AG10803 (cell line): ENCODE results near the gene CLCNKA.
A peak's percentile ranks its signal among the peaks of the same experiment; 100 is the strongest.

ENCODE experiments used
- DNase-seq: peaks from one replicate; pipeline ENCODE4 v3.0.0; 2010; ENCODE audit warnings: low read depth
- H3K4me3 ChIP-seq: 2 replicates; pipeline ENCODE4 v1.5.1; 2011; ENCODE audit warnings: mild to moderate bottlenecking, low read length, control low read depth
- TF ChIP-seq, protein P1 (sequence below): conservative IDR thresholded peaks from 2 replicates; pipeline ENCODE4 v1.5.1; 2011; ENCODE audit warnings: mild to moderate bottlenecking, low read length, control low read depth, inconsistent platforms

CLCNKA gene

DNA sequence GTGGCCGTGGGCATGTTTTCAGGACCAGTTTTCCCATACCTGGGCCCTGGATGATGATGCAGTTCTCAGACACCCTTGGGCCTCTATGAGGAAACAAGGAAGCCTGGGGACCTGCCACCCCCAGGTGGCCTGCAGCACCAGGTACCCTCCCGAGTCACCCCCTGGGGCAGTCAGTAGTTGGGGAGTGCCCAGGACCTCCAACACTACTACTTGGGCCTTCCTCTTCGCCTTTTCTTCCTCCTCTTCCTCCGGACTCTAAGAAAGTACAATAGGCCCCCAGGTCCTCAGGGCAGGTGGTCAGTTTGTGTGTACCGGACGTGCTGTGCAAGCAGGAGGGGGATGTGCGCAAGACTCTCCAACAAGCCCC is 29.7 kb upstream of the CLCNKA start:
- DNase-seq: no peak
- no peak overlapping the region for H3K4me3 ChIP-seq
- TF ChIP-seq, protein P1, sequence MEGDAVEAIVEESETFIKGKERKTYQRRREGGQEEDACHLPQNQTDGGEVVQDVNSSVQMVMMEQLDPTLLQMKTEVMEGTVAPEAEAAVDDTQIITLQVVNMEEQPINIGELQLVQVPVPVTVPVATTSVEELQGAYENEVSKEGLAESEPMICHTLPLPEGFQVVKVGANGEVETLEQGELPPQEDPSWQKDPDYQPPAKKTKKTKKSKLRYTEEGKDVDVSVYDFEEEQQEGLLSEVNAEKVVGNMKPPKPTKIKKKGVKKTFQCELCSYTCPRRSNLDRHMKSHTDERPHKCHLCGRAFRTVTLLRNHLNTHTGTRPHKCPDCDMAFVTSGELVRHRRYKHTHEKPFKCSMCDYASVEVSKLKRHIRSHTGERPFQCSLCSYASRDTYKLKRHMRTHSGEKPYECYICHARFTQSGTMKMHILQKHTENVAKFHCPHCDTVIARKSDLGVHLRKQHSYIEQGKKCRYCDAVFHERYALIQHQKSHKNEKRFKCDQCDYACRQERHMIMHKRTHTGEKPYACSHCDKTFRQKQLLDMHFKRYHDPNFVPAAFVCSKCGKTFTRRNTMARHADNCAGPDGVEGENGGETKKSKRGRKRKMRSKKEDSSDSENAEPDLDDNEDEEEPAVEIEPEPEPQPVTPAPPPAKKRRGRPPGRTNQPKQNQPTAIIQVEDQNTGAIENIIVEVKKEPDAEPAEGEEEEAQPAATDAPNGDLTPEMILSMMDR: no peak

DNA sequence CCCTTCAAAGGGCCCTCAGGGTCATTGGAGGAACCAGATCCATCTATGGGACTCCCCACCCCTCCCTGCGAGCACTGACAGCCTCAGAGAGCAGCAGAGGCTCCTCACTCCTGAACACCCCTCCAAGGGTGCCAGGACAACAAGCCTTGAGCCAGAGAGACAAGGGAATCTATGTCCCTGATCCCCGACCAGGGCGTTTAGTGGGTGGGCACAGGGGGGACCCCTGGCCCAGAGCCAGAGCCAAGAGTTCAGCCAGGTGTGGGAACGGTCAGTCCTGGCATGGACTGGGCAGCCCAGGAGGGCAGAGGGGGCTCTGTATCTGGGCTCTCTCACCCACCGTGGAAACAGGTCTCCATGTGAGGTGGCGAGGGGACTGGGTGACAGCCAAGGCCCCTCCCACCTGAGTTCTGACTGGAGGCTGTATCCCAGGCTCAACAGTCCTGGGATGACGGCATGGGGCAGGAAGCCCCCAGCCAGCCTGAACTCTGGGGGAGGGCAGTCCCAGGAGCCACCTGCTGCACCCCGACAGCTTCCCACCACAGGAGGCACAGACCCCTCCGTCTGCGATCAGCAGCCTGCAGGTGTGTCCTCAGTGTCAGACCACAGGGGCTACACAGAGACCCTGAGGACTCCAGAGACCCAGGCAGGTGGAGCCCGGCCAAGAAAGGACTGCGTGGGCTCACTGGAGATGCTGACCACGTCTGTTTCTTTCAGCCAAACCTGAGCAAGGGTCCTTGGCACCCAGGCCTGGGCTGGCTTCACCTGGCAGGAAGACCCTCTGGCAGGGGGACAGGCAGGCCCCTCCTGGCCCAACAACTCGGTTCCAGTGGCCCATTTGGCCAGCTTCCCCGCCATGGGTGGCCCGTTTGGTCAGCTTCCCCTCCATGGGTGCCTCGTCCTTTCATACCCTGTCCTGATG is 29.0 kb upstream of the CLCNKA start:
- H3K4me3 ChIP-seq: no peak overlapping the region
- TF ChIP-seq, protein P1: no peak
- DNase-seq: no peak

DNA sequence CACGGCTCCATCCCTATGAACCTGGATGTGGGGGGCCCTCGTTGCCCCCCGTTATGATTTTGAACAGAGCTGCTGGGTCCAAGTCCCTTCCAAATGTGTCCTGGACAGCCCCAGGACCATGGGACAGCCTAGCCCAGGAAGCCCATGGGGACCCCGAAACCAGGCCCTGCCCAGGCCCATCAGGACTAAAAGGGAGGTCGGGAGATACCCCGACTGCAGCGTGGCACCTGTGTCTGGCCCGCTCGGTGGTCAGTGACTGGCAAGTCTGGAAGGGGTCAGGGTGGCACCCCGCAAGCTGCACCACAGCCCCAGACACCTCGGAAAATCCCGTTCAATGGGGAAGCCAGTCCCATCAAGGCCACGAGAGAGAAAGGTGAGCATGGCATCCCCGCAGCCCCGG is 28.2 kb upstream of the CLCNKA start:
- no peak overlapping the region for H3K4me3 ChIP-seq
- no peak for DNase-seq
- TF ChIP-seq, protein P1: no peak

DNA sequence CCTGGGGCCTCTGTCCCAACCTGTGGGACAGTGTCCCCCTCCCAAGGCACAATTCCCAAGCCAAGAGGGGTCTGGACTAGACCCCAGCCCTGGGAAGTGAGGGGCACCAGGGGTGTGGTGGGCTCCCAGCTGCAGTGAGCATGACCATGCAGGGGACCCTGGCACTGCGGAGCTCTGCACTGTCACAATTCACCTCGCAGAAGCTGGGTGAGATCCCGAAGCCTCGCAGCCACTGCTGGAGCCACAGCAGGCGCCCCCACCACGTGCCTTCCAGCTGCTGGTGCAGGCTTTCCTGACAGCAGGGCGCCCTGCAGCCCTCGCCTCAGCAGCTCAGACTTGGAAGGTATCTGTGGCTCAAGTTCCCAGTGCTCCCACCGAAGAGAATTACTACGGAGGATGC is 27.8 kb upstream of the CLCNKA start:
- TF ChIP-seq, protein P1: no peak
- no peak overlapping the region for H3K4me3 ChIP-seq
- no peak for DNase-seq

DNA sequence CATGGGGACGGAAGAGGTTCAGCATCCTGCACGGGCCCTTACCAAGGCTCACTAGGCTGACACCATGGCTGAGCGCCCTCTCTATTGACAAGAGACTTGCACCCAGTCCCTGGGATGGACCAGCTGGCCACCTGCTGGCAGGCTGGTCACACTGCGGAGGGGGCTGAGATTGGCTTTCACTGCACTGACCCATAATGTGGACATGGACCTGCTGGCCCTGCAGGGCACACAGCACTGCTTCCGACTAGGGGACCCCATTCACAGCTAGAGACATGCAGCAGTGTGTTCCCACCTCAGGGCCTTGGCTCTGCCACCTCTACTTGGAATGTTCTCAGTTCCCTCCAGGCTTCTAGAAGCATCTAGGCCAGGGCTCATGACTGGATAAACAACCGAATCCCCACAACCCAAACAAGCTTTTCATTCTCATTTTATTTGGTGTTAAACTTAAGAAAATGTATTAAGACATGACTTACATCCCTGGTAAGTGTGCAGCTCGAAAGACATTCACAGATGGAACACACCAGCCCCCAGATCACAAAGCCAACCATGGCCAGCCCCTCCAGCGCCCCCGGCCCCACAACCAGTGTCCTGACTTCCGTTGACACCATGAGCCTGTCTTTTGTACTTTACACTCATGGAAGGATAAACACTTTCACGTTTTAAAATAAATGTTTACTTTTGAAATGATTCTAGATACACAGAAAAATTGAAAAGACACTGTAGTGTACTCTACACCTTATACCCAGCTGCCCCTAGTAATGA is 27.1 kb upstream of the CLCNKA start:
- no peak overlapping the region for H3K4me3 ChIP-seq
- peak; percentile 73 for DNase-seq
- TF ChIP-seq, protein P1: peak; percentile 96

DNA sequence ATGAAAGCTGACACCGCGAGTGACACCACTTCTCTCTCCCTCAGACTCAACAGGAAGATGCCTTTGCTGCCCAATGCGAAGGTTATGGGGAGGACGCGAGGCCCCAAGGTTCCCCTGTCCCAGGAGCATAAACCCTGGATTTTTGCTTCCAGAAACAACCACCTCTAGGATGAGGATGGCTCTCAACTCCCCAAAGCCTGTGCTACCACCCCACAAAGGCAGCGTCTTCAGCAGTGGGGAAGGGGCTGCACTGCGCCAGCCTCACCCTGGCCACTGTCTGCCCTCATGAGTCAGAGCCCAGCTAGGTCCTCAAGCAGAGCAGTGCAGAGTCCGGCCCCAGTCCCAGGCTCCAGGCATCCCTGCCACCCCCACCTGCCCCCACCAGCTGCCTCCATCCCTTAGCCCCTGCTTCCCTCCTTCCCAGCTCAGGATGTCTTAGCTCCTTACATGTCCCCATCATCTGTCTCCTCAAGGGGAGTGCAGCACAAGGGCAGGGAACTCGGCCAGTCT is 24.7 kb upstream of the CLCNKA start:
- H3K4me3 ChIP-seq: no peak overlapping the region

More for the DNA sequence above, 24.7 kb upstream of the CLCNKA start:
- TF ChIP-seq, protein P1: no peak
- DNase-seq: no peak
